K562 (cell line): Measurements from ENCODE around the gene CBX8. TPM values are rescaled to one million over a fixed set of nuclear protein-coding genes. Genes with fewer than 3 reads are reported as not detected.

ENCODE experiments used
- ARNT ChIP-seq, 2 experiments: fragments of 450-650 bp; IDR thresholded peaks; 2 replicates each; pipeline ENCODE4 v1.6.1; 2016; ENCODE audit warnings: mild to moderate bottlenecking in 1 of 2
- CSDE1 ChIP-seq, 2 experiments: fragments of 450-650 bp; IDR thresholded peaks; 2 replicates each; pipeline ENCODE4 v1.6.1; 2016; ENCODE audit warnings: mild to moderate bottlenecking in 1 of 2
- E2F3 ChIP-seq: fragments of 250-450 bp; sonication (Bioruptor Pico); IDR thresholded peaks from 2 replicates; pipeline ENCODE4 v1.4.0; 2020; ENCODE audit warnings: mild to moderate bottlenecking
- HDAC6 ChIP-seq: IDR thresholded peaks from 2 replicates; pipeline ENCODE4 v1.6.1; 2012; ENCODE audit warnings: low read depth, mild to moderate bottlenecking, control low read depth, inconsistent platforms, low read length, moderate library complexity
- KAT7 ChIP-seq: sonication (generic); formaldehyde crosslinking; IDR thresholded peaks from 2 replicates; pipeline ENCODE4 v1.8.0; 2022; ENCODE audit warnings: missing genetic modification reagents, mild to moderate bottlenecking, borderline replicate concordance
- MCM3 ChIP-seq: fragments of 450-650 bp; IDR thresholded peaks from 2 replicates; pipeline ENCODE4 v1.6.1; 2016
- NCOA4 ChIP-seq: fragments of 450-650 bp; IDR thresholded peaks from 2 replicates; pipeline ENCODE4 v1.6.1; 2018; ENCODE audit warnings: mild to moderate bottlenecking; ENCODE audit not compliant: partially characterized antibody
- NCOA6 ChIP-seq: fragments of 450-650 bp; IDR thresholded peaks from 2 replicates; pipeline ENCODE4 v1.6.1; 2017; ENCODE audit warnings: mild to moderate bottlenecking
- NELFE ChIP-seq: IDR thresholded peaks from 2 replicates; pipeline ENCODE4 v1.6.1; 2011; ENCODE audit warnings: mild to moderate bottlenecking; ENCODE audit not compliant: insufficient read depth, insufficient read length
- PCBP2 ChIP-seq: fragments of 200-400 bp; formaldehyde crosslinking; IDR thresholded peaks from 2 replicates; pipeline ENCODE4 v1.6.1; 2018; ENCODE audit warnings: low read length, low read depth, mild to moderate bottlenecking, moderate library complexity; ENCODE audit not compliant: poor library complexity, severe bottlenecking
- PURB ChIP-seq: sonication (generic); formaldehyde crosslinking; IDR thresholded peaks from 2 replicates; pipeline ENCODE4 v1.9.0; 2021; ENCODE audit warnings: low read depth, mild to moderate bottlenecking, missing genetic modification reagents
- RBM22 ChIP-seq: fragments of 200-400 bp; formaldehyde crosslinking; IDR thresholded peaks from 2 replicates; pipeline ENCODE4 v1.6.1; 2018; ENCODE audit warnings: low read length, low read depth; ENCODE audit not compliant: poor library complexity, severe bottlenecking
- SIN3A ChIP-seq, 2 experiments: fragments of 150-350 bp in 1 of 2; IDR thresholded peaks; 2 replicates each; pipeline ENCODE4 v1.6.1; 2011 to 2016; ENCODE audit warnings: borderline replicate concordance in 2 of 2, low read depth in 2 of 2, low read length in 2 of 2, mild to moderate bottlenecking in 2 of 2, moderate library complexity in 2 of 2; ENCODE audit not compliant: control insufficient read depth in 1 of 2
- SMARCB1 ChIP-seq: IDR thresholded peaks from 2 replicates; pipeline ENCODE4 v1.6.1; 2011; ENCODE audit warnings: improper control_type of control experiment, low read depth; ENCODE audit not compliant: insufficient read length
- STAT5A ChIP-seq: IDR thresholded peaks from 2 replicates; pipeline ENCODE4 v1.6.1; 2012; ENCODE audit warnings: low read length, inconsistent platforms, borderline replicate concordance
- U2AF1 ChIP-seq: fragments of 200-400 bp; formaldehyde crosslinking; optimal IDR thresholded peaks from 2 replicates; pipeline ENCODE3; 2017; ENCODE audit warnings: mild to moderate bottlenecking, low read depth, low read length, moderate library complexity
- ZBED1 ChIP-seq: IDR thresholded peaks from 2 replicates; pipeline ENCODE4 v1.6.1; 2014
- ZNF3 ChIP-seq: fragments of 250-450 bp; sonication (Bioruptor Pico); IDR thresholded peaks from 2 replicates; pipeline ENCODE4 v1.5.0; 2021; ENCODE audit warnings: mild to moderate bottlenecking, moderate library complexity
- ZNF780A ChIP-seq: fragments of 250-450 bp; sonication (Bioruptor Pico); IDR thresholded peaks from 2 replicates; pipeline ENCODE4 v1.5.0; 2021; ENCODE audit warnings: mild to moderate bottlenecking
- ZNF830 ChIP-seq: fragments of 250-450 bp; sonication (Bioruptor Pico); IDR thresholded peaks from 2 replicates; pipeline ENCODE4 v1.5.0; 2021; ENCODE audit warnings: mild to moderate bottlenecking
- polyA plus RNA-seq, 8 experiments: library from polyadenylated mRNA; depleted of rRNA in 4 of 8; stranded (reverse) in 5 of 8; unstranded in 3 of 8; fragments of >200 nt; fragmentation: Nextera tagmentation in 2 of 8; fragmentation: Illumina TruSeq in 1 of 8; extraction: Ambion mirVana in 2 of 8; extraction: Trizol in 1 of 8; gene quantifications; 2 replicates each; pipeline versions ENCODE4 v1.2.1 to v1.2.3, GENCODE V29; 2011 to 2014; ENCODE audit warnings: inconsistent platforms in 1 of 8, missing spikeins in 1 of 8
- total RNA-seq, 7 experiments: library from RNA; depleted of rRNA in 6 of 7; stranded (reverse); fragments of >200 nt in 6 of 7; fragmentation: Illumina TruSeq in 2 of 7; extraction: Trizol in 2 of 7; gene quantifications; 2 replicates each; pipeline versions ENCODE4 v1.2.1 to v1.2.3, GENCODE V29; 2011 to 2021; ENCODE audit warnings: low replicate concordance in 1 of 7
- TF ChIP-seq, protein P1 (sequence below): fragments of 450-650 bp; IDR thresholded peaks from 2 replicates; pipeline ENCODE4 v1.6.1; 2018; ENCODE audit not compliant: partially characterized antibody
- TF ChIP-seq, protein P2 (sequence below): fragments of 250-450 bp; sonication (Bioruptor Pico); IDR thresholded peaks from 2 replicates; pipeline ENCODE4 v1.4.0; 2020; ENCODE audit warnings: borderline replicate concordance
- TF ChIP-seq, protein P3 (sequence below): fragments of 450-650 bp; IDR thresholded peaks from 2 replicates; pipeline ENCODE4 v1.6.1; 2016; ENCODE audit warnings: mild to moderate bottlenecking

The CBX8 gene
- total and polyA plus RNA-seq, 9 of the 15 experiments (the other 6 are each of a cell fraction or from before 2014, with no cell fraction given) = 0.08 to 11.9 (median 2.6) TPM

DNA sequence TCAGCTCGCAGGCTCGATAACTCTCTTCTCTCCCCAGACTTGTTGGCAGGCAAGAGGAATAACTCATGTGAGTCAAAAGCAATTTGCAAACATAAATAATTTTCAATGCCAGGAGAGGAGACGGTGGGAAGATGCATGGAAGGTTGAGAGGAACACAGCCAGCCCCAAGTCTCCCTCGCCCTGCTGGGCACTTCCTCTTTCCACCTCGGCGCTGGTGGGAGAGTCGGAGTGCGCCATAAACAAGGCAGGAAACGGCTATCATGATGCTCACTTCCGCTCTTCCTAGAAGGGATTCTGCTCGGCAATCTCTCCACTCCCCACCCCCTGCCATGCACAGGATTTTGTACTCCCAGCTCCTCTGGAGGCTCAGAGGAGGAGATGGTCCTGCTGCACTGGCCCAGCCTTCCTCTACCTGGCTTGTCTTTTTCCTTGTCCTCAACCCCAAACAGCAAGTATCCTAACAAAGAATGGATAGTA is 29.4 kb upstream of the CBX8 start (continued):
- TF ChIP-seq, protein P1, sequence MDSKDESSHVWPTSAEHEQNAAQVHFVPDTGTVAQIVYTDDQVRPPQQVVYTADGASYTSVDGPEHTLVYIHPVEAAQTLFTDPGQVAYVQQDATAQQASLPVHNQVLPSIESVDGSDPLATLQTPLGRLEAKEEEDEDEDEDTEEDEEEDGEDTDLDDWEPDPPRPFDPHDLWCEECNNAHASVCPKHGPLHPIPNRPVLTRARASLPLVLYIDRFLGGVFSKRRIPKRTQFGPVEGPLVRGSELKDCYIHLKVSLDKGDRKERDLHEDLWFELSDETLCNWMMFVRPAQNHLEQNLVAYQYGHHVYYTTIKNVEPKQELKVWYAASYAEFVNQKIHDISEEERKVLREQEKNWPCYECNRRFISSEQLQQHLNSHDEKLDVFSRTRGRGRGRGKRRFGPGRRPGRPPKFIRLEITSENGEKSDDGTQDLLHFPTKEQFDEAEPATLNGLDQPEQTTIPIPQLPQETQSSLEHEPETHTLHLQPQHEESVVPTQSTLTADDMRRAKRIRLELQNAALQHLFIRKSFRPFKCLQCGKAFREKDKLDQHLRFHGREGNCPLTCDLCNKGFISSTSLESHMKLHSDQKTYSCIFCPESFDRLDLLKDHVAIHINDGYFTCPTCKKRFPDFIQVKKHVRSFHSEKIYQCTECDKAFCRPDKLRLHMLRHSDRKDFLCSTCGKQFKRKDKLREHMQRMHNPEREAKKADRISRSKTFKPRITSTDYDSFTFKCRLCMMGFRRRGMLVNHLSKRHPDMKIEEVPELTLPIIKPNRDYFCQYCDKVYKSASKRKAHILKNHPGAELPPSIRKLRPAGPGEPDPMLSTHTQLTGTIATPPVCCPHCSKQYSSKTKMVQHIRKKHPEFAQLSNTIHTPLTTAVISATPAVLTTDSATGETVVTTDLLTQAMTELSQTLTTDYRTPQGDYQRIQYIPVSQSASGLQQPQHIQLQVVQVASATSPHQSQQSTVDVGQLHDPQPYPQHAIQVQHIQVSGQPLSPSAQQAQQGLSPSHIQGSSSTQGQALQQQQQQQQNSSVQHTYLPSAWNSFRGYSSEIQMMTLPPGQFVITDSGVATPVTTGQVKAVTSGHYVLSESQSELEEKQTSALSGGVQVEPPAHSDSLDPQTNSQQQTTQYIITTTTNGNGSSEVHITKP = peak; percentile 63
- TF ChIP-seq NCOA4 = no peak
- TF ChIP-seq RBM22 = no peak
- TF ChIP-seq STAT5A = peak; percentile 68
- TF ChIP-seq U2AF1 = no peak
- TF ChIP-seq PCBP2 = no peak
- no peak for TF ChIP-seq HDAC6
- no peak for TF ChIP-seq MCM3
- no peak for TF ChIP-seq ZNF780A
- TF ChIP-seq PURB = no peak
- TF ChIP-seq ZNF3 = no peak
- 0 out of 2 replicates have a peak, but pooled peaks have one; percentile 22 for TF ChIP-seq KAT7
- TF ChIP-seq, protein P2, sequence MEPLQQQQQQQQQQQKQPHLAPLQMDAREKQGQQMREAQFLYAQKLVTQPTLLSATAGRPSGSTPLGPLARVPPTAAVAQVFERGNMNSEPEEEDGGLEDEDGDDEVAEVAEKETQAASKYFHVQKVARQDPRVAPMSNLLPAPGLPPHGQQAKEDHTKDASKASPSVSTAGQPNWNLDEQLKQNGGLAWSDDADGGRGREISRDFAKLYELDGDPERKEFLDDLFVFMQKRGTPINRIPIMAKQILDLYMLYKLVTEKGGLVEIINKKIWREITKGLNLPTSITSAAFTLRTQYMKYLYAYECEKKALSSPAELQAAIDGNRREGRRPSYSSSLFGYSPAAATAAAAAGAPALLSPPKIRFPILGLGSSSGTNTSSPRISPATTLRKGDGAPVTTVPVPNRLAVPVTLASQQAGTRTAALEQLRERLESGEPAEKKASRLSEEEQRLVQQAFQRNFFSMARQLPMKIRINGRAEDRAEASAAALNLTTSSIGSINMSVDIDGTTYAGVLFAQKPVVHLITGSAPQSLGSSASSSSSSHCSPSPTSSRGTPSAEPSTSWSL = no peak
- no peak for TF ChIP-seq ZNF830 (CRISPR knock-in tag)
- no peak for TF ChIP-seq E2F3 (CRISPR knock-in tag)
- 0 out of 4 replicates have a peak, but pooled peaks have one; percentile 0 to 20 for TF ChIP-seq SIN3A (IDR thresholded peaks at IDR 0.05; ENCODE audit: borderline replicate concordance in 2 of 2, control insufficient read depth in 1 of 2, low read depth in 2 of 2, low read length in 2 of 2)
- TF ChIP-seq, protein P3, sequence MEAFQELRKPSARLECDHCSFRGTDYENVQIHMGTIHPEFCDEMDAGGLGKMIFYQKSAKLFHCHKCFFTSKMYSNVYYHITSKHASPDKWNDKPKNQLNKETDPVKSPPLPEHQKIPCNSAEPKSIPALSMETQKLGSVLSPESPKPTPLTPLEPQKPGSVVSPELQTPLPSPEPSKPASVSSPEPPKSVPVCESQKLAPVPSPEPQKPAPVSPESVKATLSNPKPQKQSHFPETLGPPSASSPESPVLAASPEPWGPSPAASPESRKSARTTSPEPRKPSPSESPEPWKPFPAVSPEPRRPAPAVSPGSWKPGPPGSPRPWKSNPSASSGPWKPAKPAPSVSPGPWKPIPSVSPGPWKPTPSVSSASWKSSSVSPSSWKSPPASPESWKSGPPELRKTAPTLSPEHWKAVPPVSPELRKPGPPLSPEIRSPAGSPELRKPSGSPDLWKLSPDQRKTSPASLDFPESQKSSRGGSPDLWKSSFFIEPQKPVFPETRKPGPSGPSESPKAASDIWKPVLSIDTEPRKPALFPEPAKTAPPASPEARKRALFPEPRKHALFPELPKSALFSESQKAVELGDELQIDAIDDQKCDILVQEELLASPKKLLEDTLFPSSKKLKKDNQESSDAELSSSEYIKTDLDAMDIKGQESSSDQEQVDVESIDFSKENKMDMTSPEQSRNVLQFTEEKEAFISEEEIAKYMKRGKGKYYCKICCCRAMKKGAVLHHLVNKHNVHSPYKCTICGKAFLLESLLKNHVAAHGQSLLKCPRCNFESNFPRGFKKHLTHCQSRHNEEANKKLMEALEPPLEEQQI = no peak
- TF ChIP-seq ARNT (IDR thresholded peaks at IDR 0.05) = no peak
- TF ChIP-seq NCOA6 = no peak
- peak; percentile 65; the same call in 1 of the 2 replicates for TF ChIP-seq ZBED1
- TF ChIP-seq NELFE = no peak
- TF ChIP-seq SMARCB1 = no peak
- no peak; a peak in 1 of 4 replicates for TF ChIP-seq CSDE1 (IDR thresholded peaks at IDR 0.05)
